PFSK-1 (cell line): ENCODE results near the gene CLK2.

Source experiments
- POLR2AphosphoS5 ChIP-seq: IDR thresholded peaks from 2 replicates; pipeline ENCODE4 v1.6.1; 2012; ENCODE audit warnings: low read depth, mild to moderate bottlenecking, control low read depth, low read length, moderate library complexity
- REST ChIP-seq, 2 experiments: IDR thresholded peaks; 2 replicates each; pipeline versions ENCODE4 v1.6.1 to v1.8.0; 2011 to 2012; ENCODE audit warnings: low read depth in 2 of 2, low read length in 2 of 2, control low read depth in 1 of 2, inconsistent platforms in 1 of 2, mild to moderate bottlenecking in 1 of 2, moderate library complexity in 1 of 2; ENCODE audit not compliant: insufficient read depth in 1 of 2
- TAF1 ChIP-seq: IDR thresholded peaks from 2 replicates; pipeline ENCODE4 v1.6.1; 2012; ENCODE audit warnings: low read length, control low read depth, borderline replicate concordance; ENCODE audit not compliant: insufficient read depth

GRCh38 chr1:155266553-155266952, 6.8 kb downstream of the CLK2 start:
- no peak for TF ChIP-seq REST (IDR thresholded peaks at IDR 0.05; ENCODE audit: insufficient read depth in 1 of 2, low read depth in 2 of 2, low read length in 2 of 2)
- TF ChIP-seq POLR2AphosphoS5, result no peak; the same call in 1 of the 2 replicates
- no peak for TF ChIP-seq TAF1
